ENCODE measurements around the gene PLCH2. TPM values are rescaled to one million over a fixed set of nuclear protein-coding genes. Genes with fewer than 3 reads are reported as not detected.

PLCH2 gene
- total RNA-seq, 2 experiments from 2014 or later: 1.2 to 1.4 TPM

DNA sequence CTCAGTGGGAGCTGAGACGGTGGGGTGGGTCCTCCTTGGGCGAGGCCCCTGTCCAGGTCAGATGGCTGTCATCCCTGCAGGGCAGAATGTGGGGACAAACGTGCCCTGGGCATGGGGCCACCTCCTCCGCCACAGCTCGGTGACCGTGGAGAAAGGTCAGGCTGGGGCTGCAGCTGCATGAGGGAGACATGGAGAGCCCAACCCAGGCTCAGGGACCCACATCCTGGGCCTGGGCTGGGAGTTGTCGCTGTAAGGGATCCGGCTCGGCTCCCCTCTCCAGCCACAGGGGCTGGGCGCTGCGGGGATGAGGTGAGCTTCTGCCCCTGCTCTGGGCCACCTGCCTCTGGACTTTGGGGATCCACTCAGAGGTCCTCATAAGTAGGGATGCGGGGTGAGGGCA, 518 bp upstream of the PLCH2 start:
- Mint-ChIP-seq H3K4me3 (no peak overlapping the region), H3K27me3 (no peaks in the 10 kb centered on the region), H3K27ac (no peak overlapping the region), H3K9me3 (no peaks in the 10 kb centered on the region), H3K4me1 (no peaks in the 10 kb centered on the region), H3K36me3 (no peaks in the 10 kb centered on the region)
- DNase-seq: no peak

GRCh38 chr1:2477309-2477708, 1.2 kb downstream of the PLCH2 start:
- H3K9me3 Mint-ChIP-seq: no peaks in the 10 kb centered on the region
- no peak for DNase-seq
- no peaks in the 10 kb centered on the region for H3K27me3 Mint-ChIP-seq
- H3K4me1 Mint-ChIP-seq: no peaks in the 10 kb centered on the region
- no peak overlapping the region for H3K27ac Mint-ChIP-seq
- H3K4me3 Mint-ChIP-seq: no peak overlapping the region
- no peaks in the 10 kb centered on the region for H3K36me3 Mint-ChIP-seq

DNA sequence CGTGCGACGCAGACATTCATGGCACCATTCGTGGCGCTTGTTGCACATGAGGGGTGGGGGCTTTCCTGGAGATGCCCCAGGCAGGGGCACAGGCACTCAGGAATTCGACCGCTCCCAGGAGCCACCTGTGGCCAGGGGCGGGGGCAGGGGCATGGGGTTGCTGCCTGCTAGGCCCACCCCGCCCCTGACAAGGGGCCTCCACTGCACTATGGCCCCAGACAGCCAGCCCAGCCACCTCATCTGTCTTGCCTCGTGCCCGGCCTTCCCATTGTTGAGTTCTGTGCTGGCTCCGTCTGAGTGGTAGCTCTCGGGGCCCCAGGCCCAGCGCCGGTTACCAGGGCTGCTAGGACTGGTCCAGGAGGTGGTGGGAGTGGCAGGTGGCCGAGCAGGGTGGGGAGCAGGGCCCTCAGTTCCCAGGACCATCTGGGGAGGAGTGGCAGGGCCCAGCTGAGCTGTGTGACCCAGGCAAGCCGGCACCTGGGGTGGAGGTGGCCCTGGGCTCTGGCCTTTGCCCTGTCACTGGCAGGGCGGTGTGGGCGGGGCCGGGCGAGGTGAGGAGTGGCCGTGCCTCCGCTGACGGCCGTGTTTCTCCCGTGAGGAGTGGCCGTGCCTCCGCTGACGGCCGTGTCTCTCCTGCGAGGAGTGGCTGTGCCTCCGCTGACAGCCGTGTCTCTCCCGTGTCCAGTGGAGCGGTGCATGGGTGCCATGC, 1.9 kb downstream of the PLCH2 start:
- DNase-seq: no peak
- Mint-ChIP-seq H3K4me1 (no peaks in the 10 kb centered on the region), H3K4me3 (no peak overlapping the region), H3K36me3 (no peaks in the 10 kb centered on the region), H3K9me3 (no peaks in the 10 kb centered on the region), H3K27ac (no peak overlapping the region), H3K27me3 (no peaks in the 10 kb centered on the region)

GRCh38 chr1:2479186-2479585, 3.1 kb downstream of the PLCH2 start:
- no peaks in the 10 kb centered on the region for H3K36me3 Mint-ChIP-seq
- no peak for DNase-seq
- H3K4me3 Mint-ChIP-seq: no peak overlapping the region
- H3K27me3 Mint-ChIP-seq: no peaks in the 10 kb centered on the region
- H3K9me3 Mint-ChIP-seq: no peaks in the 10 kb centered on the region
- peaks cover 3% of the 10 kb centered on the region for H3K4me1 Mint-ChIP-seq
- H3K27ac Mint-ChIP-seq: no peak overlapping the region

- Mint-ChIP-seq H3K27me3 (no peaks in the 10 kb centered on the region), H3K27ac (no peak overlapping the region), H3K4me1 (peaks cover 4% of the 10 kb centered on the region), H3K36me3 (no peaks in the 10 kb centered on the region), H3K9me3 (no peaks in the 10 kb centered on the region), H3K4me3 (no peak overlapping the region)
- DNase-seq: no peak
Measured at GRCh38 chr1:2479618-2480017, 3.5 kb downstream of the PLCH2 start.

DNA sequence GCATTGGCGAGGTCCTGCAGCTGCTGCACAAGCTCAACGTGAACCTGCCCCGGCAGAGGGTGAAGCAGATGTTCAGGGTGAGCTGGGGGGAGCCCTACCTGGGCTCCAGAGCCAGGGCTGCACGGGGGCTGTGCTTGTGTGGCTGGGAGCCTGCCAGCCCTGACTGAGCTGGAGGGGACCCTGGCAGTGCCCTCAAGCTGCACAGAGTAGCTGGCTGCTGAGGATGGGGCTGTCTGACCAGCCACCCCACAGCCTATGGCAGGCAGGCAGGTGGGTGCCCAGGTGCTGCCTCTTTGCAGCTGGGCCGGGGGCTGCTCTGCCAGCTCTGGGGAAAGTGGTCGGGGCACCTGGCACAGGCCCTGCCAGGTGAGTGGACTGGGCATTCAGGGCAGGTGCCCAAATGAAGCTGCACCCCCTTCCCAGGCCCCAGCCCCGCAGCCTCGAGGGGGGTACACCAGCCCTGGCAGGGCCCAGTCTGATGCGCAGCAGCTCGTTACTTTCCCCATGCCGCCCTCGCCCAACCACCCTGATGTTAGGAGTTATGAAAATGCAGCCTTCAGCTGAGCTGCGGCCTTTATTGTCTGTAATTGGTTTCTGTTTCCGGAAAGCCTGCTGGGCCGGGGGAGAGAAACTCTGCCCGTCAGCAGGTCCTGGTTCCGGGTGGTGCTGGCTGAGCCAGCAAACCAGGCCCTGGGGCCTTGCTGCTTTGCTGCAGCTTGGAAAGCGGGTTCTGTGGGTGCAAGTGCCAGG, 4.3 kb downstream of the PLCH2 start:
- no peak overlapping the region for H3K27ac Mint-ChIP-seq
- H3K4me1 Mint-ChIP-seq: peaks cover 4% of the 10 kb centered on the region
- no peaks in the 10 kb centered on the region for H3K9me3 Mint-ChIP-seq
- H3K36me3 Mint-ChIP-seq: no peaks in the 10 kb centered on the region
- H3K27me3 Mint-ChIP-seq: no peaks in the 10 kb centered on the region
- no peak for DNase-seq
- H3K4me3 Mint-ChIP-seq: no peak overlapping the region

GRCh38 chr1:2480986-2481364, 4.9 kb downstream of the PLCH2 start:
- Mint-ChIP-seq H3K36me3 (no peaks in the 10 kb centered on the region), H3K27ac (no peak overlapping the region), H3K27me3 (no peaks in the 10 kb centered on the region), H3K9me3 (no peaks in the 10 kb centered on the region), H3K4me3 (no peak overlapping the region), H3K4me1 (peaks cover 4% of the 10 kb centered on the region)
- DNase-seq: no peak

DNA sequence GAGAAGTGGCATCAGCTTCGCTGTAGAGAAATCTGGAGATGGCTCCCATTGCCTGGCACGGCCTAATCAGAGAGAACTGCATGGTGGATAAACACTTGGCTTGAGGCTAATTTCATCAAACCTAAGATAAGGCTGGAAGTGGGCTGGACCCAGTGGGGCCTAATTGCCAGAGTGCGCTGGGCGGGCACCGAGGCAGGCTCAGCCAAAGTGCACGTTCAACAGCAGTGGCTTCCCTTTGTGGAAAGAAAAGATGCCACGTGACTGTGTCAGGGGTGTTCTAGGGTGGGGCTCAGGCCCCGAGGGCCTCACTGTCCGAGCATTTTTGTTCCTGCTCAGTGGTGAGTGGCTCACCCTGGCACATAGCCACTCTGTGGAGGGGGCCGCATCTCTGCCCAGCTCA, 5.8 kb downstream of the PLCH2 start:
- no peak for DNase-seq
- Mint-ChIP-seq H3K4me3 (no peak overlapping the region), H3K27ac (no peak overlapping the region), H3K9me3 (no peaks in the 10 kb centered on the region), H3K4me1 (peaks cover 4% of the 10 kb centered on the region), H3K27me3 (no peaks in the 10 kb centered on the region), H3K36me3 (no peaks in the 10 kb centered on the region)

GRCh38 chr1:2482588-2482987, 6.5 kb downstream of the PLCH2 start:
- peaks cover 4% of the 10 kb centered on the region for H3K4me1 Mint-ChIP-seq
- H3K27me3 Mint-ChIP-seq: no peaks in the 10 kb centered on the region
- peaks cover 1% of the 10 kb centered on the region for H3K36me3 Mint-ChIP-seq
- H3K9me3 Mint-ChIP-seq: no peaks in the 10 kb centered on the region
- no peak overlapping the region for H3K4me3 Mint-ChIP-seq
- H3K27ac Mint-ChIP-seq: no peak overlapping the region
- DNase-seq: no peak

- Mint-ChIP-seq H3K9me3 (peaks cover 1% of the 10 kb centered on the region), H3K27ac (no peak overlapping the region), H3K4me1 (peaks cover 4% of the 10 kb centered on the region), H3K4me3 (no peak overlapping the region), H3K27me3 (no peaks in the 10 kb centered on the region), H3K36me3 (peaks cover 5% of the 10 kb centered on the region)
- DNase-seq: no peak
Measured at GRCh38 chr1:2483026-2483425, 6.9 kb downstream of the PLCH2 start.

GRCh38 chr1:2483970-2484369, 7.9 kb downstream of the PLCH2 start:
- Mint-ChIP-seq H3K36me3 (peaks cover 7% of the 10 kb centered on the region), H3K9me3 (peaks cover 2% of the 10 kb centered on the region), H3K27me3 (no peaks in the 10 kb centered on the region), H3K4me1 (peaks cover 4% of the 10 kb centered on the region), H3K27ac (no peak overlapping the region), H3K4me3 (no peak overlapping the region)
- no peak for DNase-seq

- H3K4me1 Mint-ChIP-seq: peaks cover 4% of the 10 kb centered on the region
- no peak for DNase-seq
- H3K9me3 Mint-ChIP-seq: peaks cover 2% of the 10 kb centered on the region
Measured at GRCh38 chr1:2486041-2486440, 10.0 kb downstream of the PLCH2 start.

DNA sequence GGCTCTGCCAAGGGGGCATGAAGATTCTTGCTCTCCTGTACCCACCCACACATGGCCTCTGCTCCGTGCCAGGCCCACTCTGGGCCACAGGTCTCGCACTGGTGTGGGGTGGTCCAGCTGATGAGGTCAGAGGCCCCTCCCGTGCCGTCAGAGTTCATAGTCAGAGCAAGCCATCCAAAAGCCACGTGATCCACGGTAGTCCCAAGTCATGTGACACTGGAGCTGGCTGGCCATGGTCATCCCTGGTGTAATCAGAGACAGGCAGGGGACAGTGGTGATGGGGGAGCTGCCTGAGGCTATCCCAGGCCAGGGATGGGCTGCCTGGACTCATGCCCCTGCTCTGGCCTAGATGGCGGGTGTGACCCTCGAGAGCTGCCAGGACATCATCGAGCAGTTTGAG, 10.5 kb downstream of the PLCH2 start:
- H3K27me3 Mint-ChIP-seq: no peaks in the 10 kb centered on the region
- H3K36me3 Mint-ChIP-seq: peaks cover 7% of the 10 kb centered on the region
- H3K9me3 Mint-ChIP-seq: peaks cover 2% of the 10 kb centered on the region
- no peak overlapping the region for H3K27ac Mint-ChIP-seq
- DNase-seq: no peak
- H3K4me3 Mint-ChIP-seq: no peak overlapping the region
- H3K4me1 Mint-ChIP-seq: peaks cover 4% of the 10 kb centered on the region

More at GRCh38 chr1:2486041-2486440, 10.0 kb downstream of the PLCH2 start:
- no peak overlapping the region for H3K27ac Mint-ChIP-seq
- H3K4me3 Mint-ChIP-seq: no peak overlapping the region
- H3K27me3 Mint-ChIP-seq: no peaks in the 10 kb centered on the region
- peaks cover 7% of the 10 kb centered on the region for H3K36me3 Mint-ChIP-seq

GRCh38 chr1:2488688-2489087, 12.6 kb downstream of the PLCH2 start:
- H3K4me1 Mint-ChIP-seq: peaks cover 13% of the 10 kb centered on the region
- DNase-seq: no peak
- H3K27me3 Mint-ChIP-seq: no peaks in the 10 kb centered on the region
- no peak overlapping the region for H3K4me3 Mint-ChIP-seq
- H3K9me3 Mint-ChIP-seq: peaks cover 2% of the 10 kb centered on the region
- H3K27ac Mint-ChIP-seq: no peak overlapping the region
- peaks cover 7% of the 10 kb centered on the region for H3K36me3 Mint-ChIP-seq

DNA sequence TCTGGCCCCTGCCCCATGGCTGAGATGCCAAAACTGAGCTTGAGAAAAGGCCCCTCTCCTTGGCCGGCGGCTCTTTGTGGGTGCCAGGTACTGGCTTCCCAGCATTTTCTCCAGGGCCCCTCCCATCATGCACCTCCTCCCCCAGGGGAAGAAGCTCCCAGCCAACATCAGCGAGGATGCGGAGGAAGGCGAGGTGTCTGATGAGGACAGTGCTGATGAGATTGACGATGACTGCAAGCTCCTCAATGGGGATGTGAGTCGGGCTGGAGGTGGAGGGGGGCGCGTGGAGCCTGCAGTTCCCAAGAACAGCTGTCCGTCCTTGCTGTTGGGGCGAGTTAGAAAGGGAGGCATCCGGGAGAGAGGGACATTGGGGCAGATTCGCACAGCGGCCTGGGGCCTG, 13.5 kb downstream of the PLCH2 start:
- H3K27me3 Mint-ChIP-seq: no peaks in the 10 kb centered on the region
- H3K36me3 Mint-ChIP-seq: peaks cover 7% of the 10 kb centered on the region
- H3K9me3 Mint-ChIP-seq: peaks cover 2% of the 10 kb centered on the region
- H3K27ac Mint-ChIP-seq: no peak overlapping the region
- H3K4me1 Mint-ChIP-seq: peaks cover 16% of the 10 kb centered on the region
- no peak overlapping the region for H3K4me3 Mint-ChIP-seq
- DNase-seq: no peak

- Mint-ChIP-seq H3K4me3 (no peak overlapping the region), H3K4me1 (peaks cover 24% of the 10 kb centered on the region), H3K36me3 (peaks cover 7% of the 10 kb centered on the region), H3K9me3 (peaks cover 2% of the 10 kb centered on the region), H3K27me3 (no peaks in the 10 kb centered on the region), H3K27ac (no peak overlapping the region)
- DNase-seq: no peak
Measured at GRCh38 chr1:2492091-2492490, 16.0 kb downstream of the PLCH2 start.

All from activated naive CD8-positive, alpha-beta T cell treated with anti-CD3 and anti-CD28 coated beads for 36 hours (primary cell).